Measurements from ENCODE around the gene CDC42EP4.
"Not testable (repeated sequence)": the region's sequence is repeated elsewhere in the genome, so short reads cannot be mapped to it uniquely, and the experiment has no call there.

Gene CDC42EP4

GRCh38 chr17:73269329-73269615 is 42.5 kb downstream of the CDC42EP4 start:
- TF ChIP-seq CTCF (conservative IDR thresholded peaks at IDR 0.05) (no peak), ZFX (IDR thresholded peaks at IDR 0.05) (no peak)
- H3K27ac ChIP-seq = no peak overlapping the region

- H3K27ac ChIP-seq = peak overlapping the region; percentile 32; the same call in 1 of the 2 replicates
- TF ChIP-seq CTCF (conservative IDR thresholded peaks at IDR 0.05) (no peak), ZFX (IDR thresholded peaks at IDR 0.05) (no peak)
Observed at GRCh38 chr17:73268582-73269328, 43.0 kb downstream of the CDC42EP4 start.

- H3K27ac ChIP-seq = peak overlapping the region; percentile 32; the same call in 1 of the 2 replicates
- TF ChIP-seq ZFX (IDR thresholded peaks at IDR 0.05) (no peak), CTCF (conservative IDR thresholded peaks at IDR 0.05) (no peak)
Observed at GRCh38 chr17:73267648-73268537, 43.9 kb downstream of the CDC42EP4 start.

- no peak overlapping the region for H3K27ac ChIP-seq
- TF ChIP-seq ZFX (IDR thresholded peaks at IDR 0.05) (no peak), CTCF (conservative IDR thresholded peaks at IDR 0.05) (no peak)
Observed at GRCh38 chr17:73266796-73267195, 45.0 kb downstream of the CDC42EP4 start.

GRCh38 chr17:73265646-73266640 is 45.9 kb downstream of the CDC42EP4 start:
- TF ChIP-seq ZFX (IDR thresholded peaks at IDR 0.05) (no peak), CTCF (conservative IDR thresholded peaks at IDR 0.05) (no peak)
- H3K27ac ChIP-seq = no peak overlapping the region

GRCh38 chr17:73264448-73264847 is 47.4 kb downstream of the CDC42EP4 start:
- H3K27ac ChIP-seq = not testable (repeated sequence)
